NK-92 treated with Interleukin-12 subunit alpha and Interleukin-12 subunit beta, amount 100 ng/mL, for 24 hours (cell line): ENCODE data around the gene MAML3.
A peak's percentile ranks its signal among the peaks of the same experiment; 100 is the strongest.

Experiments
- DNase-seq: peaks from one replicate; lab custom pipeline; 2025; lab: John Stamatoyannopoulos, UW

The MAML3 gene

DNA sequence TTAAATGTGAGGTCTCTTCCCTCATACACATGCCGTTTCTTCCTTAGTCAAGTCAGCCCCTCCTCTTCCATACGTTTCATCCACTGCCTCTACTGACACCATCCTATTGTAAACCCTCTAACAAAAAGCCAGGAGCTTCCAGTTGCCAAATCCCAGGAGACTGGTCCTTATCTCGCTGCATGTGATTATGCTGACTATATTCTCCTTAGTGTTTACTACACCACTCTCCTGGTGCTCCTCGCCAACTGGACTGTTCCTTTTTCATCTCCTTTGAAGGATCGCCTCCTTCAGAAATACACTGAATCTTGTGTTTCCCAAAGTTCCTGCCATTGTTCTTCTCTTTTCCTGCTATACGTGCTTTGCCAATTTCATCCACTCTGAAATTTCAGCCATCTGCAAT is 27.7 kb downstream of the MAML3 start:
- DNase-seq = no peak

DNA sequence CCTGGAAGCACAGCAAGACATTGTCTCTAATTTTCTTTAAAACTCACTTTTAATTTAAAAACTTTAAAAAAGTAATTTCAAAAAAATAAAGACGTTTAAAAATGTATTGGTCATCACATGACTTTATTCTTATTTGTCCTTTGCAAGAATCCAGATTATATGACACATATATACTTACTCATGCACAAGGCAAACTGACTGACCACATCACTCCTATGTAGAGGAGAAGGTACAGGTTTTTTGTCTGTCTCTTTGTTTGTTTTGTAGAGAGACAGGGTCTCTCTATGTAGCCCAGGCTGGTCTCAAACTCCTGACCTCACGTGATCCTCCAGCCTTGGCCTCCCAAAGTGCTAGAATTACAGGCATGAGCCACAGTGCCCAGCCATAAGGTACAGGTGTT is 28.6 kb downstream of the MAML3 start:
- DNase-seq = no peak

DNA sequence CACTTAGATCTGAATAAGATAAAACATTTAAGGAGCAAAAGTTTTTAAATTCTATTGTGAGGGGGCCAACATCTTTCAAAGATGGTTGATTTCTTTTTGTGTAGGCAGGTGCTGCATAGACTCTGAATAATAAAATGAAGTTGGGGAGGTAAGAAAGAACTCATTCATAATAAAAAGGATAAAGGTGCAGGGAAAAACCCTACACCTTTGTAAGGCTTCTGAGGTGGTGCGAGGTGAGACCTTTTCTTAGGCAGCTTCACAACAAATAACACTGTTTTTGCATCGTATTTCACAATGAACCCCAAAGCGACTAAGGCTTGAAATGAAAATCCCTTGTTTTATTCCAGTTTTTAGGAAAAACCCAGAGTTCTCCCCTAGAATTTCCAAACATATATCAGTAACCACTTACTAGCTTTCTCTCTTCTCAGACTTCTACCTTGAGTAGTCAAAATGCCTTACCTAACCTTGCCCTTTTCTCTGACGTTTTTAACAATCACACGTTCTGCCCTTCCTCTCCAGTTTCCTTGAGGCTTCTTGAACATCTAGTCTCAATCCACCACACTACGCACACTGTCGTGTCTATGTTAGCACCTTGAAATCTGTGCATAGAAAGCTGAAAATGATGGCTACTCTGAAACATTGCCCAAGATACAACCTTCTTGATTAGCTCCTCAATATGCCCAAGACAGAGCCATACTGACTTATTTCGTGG is 30.2 kb downstream of the MAML3 start:
- DNase-seq = no peak

DNA sequence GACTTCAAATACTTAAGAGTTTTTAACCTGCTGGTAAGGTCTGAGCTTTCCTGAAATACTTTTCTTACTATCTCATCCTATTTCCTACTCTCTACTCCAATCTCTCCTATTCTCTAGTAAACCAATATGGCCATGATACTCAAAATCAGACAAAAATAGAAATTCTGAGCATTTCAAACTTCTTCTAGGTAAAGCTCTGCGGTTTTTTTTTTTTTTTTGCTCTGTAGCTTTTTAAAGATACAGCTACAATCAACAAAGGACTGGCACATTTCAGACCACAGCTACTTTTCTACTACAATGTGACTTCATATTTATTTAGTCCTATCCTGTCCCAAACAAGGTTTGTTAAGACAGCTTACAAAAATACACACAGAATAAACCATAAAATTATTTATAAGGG is 31.1 kb downstream of the MAML3 start:
- no peak for DNase-seq

DNA sequence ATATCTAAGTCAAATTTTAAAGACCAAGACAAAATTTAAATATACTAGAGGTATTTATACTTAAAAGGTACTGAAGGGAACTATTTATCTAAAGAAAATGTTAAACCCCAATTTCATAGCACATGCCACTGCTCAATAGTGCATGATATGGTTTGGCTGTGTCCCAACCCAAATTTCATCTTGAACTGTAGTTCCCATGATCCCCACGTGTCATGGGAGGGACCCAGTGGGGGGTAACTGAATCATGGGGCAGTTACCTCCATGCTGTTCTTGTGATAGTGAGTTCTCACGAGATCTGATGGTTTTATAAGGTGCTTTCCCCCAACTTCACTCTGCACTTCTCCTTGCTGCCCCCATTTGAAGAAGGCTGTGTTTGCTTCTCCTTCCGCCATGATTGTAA is 32.3 kb downstream of the MAML3 start:
- DNase-seq = no peak

DNA sequence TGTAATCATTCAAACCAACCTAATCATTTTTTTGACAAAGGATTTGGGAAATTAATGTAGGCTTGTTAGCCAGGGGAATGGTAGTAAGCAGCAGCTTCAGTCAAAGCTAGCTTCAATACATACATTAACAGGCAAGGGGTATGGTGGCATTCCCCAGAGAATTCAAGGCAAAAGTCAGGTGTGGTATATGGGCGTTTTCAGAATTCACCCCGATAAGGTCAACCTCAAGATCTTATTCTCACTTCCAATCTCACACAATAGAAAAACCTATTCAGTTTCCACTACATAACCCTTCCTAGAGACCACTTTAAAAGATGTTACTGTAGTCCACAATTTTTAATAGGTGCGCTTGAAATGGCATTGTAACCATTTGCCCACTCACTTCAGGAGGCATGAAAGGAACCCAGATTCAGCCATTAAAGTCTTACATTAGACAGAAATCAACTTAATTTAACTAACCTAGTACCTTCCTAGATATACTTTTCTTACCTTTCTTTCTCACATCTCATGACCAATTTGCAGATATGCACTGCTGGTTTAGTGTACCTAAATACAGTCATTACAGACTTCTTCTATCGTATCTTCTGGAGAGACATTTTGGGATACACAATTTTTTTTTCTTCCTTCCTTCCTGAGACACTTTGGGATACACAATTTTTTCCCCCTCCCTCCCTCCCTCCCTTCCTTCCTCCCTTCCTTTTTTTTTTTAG is 34.9 kb downstream of the MAML3 start:
- no peak for DNase-seq

DNA sequence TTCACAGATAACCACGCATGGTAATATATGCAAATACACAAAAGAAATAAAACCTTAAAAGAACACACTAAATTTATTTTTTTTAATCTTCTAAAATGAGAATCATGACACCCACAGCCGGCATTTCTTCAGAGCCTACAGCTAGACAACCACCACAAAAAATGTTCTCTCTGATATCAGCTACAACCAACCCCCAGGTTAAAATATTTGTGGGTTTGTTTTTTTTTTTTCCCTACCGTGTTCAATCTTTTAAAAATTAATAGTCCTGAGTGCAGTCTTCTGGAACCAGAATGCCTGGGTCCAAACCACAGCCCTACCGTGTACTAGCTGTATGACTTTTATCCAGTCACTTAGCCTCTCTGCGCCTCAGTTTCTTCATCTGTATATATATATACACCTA is 36.0 kb downstream of the MAML3 start:
- no peak for DNase-seq

DNA sequence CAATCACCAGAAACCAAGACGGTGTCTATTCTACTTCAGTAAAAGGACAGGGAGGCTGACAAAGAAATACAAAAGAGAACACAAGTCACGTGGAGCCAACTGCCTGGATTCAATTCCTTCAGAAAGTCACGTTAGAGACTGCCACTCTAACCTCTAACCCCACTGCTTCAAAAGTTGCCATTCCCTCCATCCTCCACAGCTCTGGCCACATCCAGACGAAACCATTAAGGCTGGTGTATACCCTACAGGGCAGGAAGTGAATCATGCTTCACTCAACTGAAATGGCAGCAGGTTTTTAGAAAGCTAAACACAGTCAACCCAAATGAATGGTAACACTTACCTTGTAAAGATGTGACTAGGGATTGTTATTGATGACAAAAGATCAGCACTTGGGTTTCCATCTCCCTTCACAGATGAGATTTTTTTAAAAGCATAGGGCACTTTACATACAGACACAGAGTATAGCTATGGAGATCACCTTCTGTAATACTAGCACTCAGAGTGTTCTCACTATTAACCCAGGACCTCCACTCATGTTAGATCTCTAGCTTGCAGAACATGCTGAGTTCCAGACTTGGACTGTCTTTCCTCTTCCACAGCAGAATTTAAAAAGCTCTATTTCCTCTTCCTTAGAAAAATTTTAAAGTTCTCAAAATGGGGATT is 37.4 kb downstream of the MAML3 start:
- DNase-seq = peak; percentile 30

DNA sequence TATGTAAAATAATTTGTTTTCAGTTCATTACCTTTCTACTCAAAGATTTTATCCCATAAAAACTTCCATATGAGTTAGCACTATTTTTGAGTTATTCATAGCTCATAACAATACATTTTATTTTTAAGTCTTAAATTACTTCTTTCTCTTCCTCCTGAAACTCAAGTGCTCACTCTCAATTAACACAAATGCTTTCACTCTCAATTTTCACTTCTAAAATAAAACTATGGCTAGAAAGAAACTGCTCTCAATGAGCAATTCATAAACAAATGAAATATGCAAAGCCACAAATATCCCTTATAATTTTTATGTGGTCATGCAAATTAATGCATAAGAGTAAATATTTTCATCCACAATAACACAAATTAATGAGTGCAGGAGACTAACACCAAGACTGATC is 38.8 kb downstream of the MAML3 start:
- no peak for DNase-seq

DNA sequence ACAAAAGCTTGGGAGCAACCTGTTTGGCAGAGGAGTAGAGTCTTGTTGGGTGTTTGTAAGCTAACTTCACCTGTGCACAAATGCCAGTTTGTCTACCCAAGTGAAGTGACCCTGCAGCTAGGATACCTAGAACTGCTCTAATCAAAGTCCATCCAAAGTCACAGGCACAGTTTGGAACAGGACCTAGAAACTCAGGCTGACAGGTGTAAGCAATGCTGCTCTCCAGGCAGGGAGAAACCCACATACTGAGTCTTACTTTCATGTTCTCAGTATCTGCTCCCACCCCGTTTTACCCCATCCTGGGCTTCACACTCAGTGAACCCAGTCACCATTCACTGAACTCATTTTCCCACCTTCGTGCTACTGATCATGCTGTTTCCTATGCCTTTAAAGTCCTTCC is 40.3 kb downstream of the MAML3 start:
- no peak for DNase-seq

DNA sequence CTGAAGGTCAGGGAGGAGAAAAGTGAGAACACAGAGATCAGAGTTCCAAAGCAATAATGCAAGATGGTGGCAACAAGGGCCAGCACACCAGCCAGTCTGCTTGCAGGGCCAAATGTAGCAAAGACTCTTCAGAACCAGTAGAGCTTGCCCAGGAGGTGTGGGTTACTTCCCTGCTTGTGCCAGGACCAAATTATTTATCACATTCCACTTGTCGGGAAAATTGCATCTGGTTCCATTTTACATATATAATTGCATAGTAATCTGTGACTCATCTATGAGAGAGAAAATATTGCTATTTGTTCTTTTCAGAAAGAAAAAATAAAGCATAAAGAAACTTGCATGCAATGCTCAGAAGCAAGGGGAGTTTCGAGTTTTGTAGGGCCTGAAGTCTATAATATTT is 41.4 kb downstream of the MAML3 start:
- no peak for DNase-seq

DNA sequence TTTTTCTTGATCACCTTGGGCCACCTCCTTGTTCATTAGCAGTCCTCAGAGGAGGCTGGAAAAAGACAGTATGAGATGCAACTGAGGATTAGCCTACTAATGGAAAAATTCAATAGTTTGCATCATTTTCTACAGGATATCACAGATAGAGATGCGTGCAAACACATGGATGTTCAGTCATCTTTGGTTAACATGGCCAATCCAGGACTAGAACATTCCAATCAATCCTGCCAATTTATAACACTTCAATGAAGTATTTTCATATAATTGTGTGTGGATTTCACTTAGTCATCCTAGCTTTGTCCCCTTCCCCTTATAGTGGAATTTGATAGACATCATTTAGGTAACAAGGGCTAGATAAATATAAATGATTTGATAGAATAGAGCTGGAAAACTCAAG is 42.7 kb downstream of the MAML3 start:
- no peak for DNase-seq

DNA sequence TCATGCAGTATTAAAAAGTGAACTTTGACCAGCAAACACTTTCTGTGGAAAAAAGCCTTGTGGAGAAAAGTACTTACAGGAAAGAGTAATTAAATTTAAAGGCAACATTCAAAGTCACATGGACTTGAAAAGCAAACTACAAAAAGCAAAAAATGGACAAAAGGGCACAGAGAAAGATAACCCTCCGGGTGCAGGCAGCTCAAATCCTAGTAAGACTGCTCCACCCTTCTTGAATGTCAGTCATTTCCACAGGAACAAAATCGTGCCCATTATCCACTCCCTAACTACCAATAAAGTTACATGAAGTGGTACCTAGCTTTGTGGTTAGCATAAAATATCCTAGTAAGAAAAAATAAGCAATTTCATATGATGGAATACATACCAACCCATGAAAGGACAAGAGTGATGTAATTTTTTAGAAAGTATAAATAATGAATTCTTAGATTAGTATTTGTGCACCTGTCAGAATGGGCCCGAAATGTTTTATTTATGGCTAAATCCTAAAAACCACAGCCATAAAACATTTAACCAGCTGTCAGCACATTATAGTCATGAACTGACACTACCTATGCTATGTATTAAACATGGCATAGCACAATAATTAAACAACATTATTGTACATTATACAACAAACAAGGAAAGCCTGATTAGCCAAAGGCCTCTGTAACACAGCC is 43.3 kb downstream of the MAML3 start:
- DNase-seq = no peak

DNA sequence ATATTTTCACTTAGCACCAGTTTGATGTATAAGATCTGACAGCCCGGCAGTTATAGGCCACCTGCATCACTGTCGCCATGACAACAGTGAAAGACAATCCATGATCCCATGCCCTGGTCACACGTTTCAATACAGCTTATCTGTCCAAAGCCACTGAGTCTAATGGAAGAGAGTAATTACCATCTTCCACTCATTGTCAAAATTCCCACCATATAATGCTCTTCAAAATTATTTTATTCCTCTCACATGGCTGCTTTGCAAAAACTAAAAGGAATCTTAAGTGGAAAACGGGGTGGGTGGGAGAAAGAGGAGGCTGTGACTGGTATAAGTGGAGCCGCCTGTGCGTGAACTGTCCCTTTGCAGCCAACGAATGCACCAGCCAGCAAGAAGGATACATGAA is 44.2 kb downstream of the MAML3 start:
- DNase-seq = no peak

DNA sequence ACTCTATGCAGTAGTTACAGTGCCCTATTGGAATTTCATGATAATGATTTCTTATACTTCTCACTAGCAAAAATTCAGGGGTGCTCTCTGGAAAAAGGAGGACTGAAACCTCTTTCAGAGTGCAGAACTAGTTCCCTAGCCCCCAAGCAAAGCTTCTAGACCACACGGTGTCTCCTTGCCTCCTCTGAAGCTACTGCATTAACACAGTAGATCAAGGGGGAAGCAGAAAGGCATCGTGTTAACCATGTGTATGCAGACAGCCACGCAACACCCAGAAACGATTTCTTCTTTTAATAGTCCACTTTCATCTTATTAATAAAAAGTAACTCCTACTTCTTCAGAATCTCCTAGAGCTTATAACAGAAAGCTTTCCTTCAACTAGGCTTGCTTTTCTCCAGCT is 44.7 kb downstream of the MAML3 start:
- no peak for DNase-seq

DNA sequence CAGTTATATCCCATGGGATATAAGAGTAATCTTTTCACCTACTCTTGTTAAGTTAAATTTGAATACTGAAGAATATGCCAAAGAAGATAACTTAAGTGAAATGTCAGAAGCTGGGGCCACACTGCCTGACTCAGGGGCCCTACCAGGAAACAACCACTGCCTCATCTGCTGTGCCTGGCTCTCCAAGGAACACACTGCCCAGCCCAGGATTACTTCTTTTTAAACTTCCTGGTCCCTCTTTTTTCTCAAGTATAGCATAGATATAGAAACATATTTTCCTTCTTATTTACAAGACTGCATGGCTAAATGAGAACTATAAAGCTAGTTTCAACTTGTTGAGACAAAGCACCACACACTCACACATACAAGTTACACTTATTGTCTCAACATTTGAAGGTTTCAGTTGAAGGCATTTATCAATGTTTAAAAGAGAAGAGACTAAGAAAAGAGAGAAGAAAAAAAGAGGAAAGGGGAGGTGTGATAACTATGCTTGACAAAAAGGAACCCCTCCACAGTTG is 45.2 kb downstream of the MAML3 start:
- DNase-seq = no peak

DNA sequence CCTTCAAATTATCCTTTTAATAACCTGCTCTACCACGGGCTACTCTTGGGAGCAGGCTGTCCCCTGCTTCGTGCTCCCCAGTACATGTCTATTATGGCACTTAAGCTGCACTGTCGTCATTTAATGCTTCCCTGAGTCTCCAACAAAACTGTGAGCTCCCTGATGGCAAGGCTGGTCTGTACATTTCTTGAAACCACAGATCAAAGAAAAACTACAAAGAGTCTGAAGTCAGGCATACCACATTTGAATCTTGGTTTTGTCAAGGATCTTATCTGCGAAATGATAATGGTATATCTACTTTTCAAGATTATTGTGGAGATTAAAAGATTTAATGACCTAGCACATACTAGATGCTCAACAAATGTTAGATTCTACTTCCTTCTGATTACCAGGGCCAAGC is 45.7 kb downstream of the MAML3 start:
- no peak for DNase-seq

DNA sequence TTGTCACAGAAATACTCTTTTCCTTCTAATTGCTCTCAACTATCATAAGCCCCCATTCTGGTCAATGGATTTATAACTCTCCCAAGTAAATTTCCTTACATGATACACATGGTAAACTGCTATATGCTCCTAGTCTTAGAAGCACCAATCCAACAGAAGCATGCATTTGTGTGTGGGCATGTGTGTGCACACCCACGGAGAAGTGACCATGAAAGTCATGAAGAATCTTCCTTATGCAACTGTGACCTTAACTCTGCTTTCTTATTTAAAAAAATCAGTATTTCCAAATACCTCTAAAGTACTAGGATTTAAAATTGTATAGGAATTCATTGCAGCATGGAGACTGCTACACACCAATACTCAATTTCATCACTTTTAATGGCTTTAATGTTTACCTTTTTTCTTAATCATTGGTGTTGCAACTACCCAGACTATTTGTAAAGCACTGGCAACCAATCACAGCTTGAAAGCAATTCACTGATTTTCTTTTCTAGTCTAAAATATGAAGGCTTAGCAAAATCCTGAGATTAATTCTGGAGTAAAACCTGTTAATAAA is 47.6 kb downstream of the MAML3 start:
- no peak for DNase-seq

DNA sequence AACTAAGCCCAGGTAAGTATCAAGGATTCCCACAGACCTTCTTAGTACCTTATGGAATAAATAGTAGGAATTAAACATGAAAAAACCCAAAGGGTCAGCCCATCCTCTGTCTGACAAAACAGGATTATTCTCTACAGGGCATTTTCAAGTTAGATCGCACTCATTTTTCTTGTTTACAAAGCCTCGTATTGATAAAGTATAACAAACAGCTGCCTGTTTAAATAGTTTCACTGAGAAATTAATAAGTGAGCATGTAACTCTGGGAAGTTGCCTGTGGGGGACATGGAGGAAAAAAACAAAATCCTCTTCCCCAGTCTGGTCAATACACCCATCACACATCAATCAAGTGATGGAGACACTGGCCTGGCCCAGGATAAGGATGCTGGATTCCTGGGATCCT is 48.5 kb downstream of the MAML3 start:
- DNase-seq = no peak

DNA sequence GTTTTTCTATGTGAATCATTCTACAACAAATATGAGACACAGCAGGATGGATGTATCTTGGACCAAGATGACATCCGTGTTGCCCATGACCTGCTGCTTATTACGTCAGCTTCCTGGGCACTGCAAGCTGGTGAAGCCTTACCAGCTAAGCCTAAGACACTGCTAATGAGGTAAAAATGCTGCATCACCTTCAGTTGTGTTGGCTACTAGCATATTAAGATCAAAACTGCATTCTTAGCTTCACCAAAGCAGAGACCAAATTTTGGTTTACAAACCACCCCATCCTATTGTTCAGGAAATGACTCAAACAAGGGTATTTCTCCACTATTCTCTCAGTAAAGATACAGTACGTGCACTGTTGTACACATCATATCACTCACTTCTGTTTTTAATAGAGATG is 50.3 kb downstream of the MAML3 start:
- DNase-seq = peak; percentile 48

DNA sequence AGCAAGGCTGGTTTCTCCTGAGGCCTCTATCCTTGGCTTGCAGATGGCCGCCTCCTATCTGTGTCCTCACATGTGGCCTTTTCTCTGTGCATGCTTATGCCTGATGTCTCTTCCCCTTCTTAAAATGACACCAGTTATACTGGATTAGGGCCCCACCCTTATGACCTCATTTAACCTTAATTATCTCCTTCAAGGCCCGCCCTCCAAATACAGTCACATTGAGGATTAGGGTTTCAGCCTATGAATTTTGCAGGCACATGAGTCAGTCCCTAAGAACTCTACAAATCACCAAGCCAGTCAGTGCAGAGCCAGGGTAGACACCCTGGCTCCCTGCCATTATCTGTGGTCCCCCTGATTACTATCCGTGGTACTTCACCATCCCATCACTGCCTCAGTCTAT is 51.6 kb downstream of the MAML3 start:
- no peak for DNase-seq

DNA sequence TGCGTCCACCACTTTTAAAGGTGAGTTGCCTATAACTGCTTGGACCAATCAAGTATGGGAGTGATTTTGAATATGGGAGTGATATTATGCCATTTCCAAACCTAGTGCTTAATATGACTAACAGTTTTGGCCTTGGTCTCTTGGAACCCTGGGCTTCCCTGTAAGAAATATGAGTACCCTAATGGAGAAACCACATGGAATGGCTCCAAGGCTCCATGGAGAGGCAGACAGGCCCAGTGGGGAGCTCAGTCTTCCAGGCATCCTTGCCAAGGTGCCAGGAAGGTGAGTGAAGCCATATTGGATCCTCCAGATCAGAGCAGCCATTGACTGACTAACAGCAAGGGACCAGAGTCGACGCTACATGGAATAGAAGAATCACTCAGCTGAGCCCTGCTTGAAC is 53.2 kb downstream of the MAML3 start:
- DNase-seq = no peak
